A549 (cell line): ENCODE results near the gene TMEM80.

ENCODE experiments used
- FOSL2 ChIP-seq, 2 experiments: fragments of 450-650 bp in 1 of 2; fragments of >200 bp in 1 of 2; sonication (Bioruptor Twin) in 1 of 2; formaldehyde crosslinking; IDR thresholded peaks; 2 replicates each; pipeline versions ENCODE4 v1.5.0 to v1.6.1; 2016 to 2020; ENCODE audit warnings: mild to moderate bottlenecking in 1 of 2, moderate library complexity in 1 of 2
- HDAC2 ChIP-seq: fragments of 200-600 bp; sonication (generic); IDR thresholded peaks from 2 replicates; pipeline ENCODE4 v1.6.1; 2016
- RAD21 ChIP-seq, 2 experiments: fragments of >200 bp in 1 of 2; sonication (Bioruptor Twin) in 1 of 2; formaldehyde crosslinking in 1 of 2; IDR thresholded peaks in 1 of 2; conservative IDR thresholded peaks in 1 of 2; 2 replicates in 1 of 2; 3 replicates in 1 of 2; pipeline ENCODE4 v1.6.1; 2012 to 2018; ENCODE audit warnings: inconsistent platforms in 1 of 2
- REST ChIP-seq: fragments of 200-600 bp; sonication (generic); IDR thresholded peaks from 2 replicates; pipeline ENCODE4 v1.6.1; 2016; ENCODE audit warnings: antibody characterized with exemption, mild to moderate bottlenecking, moderate library complexity
- TF ChIP-seq, protein P1 (sequence below): fragments of >200 bp; sonication (Bioruptor Twin); formaldehyde crosslinking; IDR thresholded peaks from 3 replicates; pipeline ENCODE4 v1.5.1; 2016

- TF ChIP-seq REST (no peak), RAD21 (conservative IDR thresholded peaks at IDR 0.05 in 1 of 2, IDR thresholded peaks at IDR 0.05 in 1 of 2) (no peak), HDAC2 (no peak), FOSL2 (IDR thresholded peaks at IDR 0.05) (no peak), FOSL2 (CRISPR knock-in tag; IDR thresholded peaks at IDR 0.05) (no peak)
- TF ChIP-seq, protein P1, sequence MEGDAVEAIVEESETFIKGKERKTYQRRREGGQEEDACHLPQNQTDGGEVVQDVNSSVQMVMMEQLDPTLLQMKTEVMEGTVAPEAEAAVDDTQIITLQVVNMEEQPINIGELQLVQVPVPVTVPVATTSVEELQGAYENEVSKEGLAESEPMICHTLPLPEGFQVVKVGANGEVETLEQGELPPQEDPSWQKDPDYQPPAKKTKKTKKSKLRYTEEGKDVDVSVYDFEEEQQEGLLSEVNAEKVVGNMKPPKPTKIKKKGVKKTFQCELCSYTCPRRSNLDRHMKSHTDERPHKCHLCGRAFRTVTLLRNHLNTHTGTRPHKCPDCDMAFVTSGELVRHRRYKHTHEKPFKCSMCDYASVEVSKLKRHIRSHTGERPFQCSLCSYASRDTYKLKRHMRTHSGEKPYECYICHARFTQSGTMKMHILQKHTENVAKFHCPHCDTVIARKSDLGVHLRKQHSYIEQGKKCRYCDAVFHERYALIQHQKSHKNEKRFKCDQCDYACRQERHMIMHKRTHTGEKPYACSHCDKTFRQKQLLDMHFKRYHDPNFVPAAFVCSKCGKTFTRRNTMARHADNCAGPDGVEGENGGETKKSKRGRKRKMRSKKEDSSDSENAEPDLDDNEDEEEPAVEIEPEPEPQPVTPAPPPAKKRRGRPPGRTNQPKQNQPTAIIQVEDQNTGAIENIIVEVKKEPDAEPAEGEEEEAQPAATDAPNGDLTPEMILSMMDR: no peak
These were observed 50.9 kb downstream of the TMEM80 start for GRCh38 chr11:746289-747157.
